Neutrophil (primary cell): ENCODE measurements around the gene CHMP4B.

Experiments used
- H3K27ac ChIP-seq: fragments of 200-600 bp; sonication (generic); 2 replicates; pipeline ENCODE4 v1.5.1; 2016; ENCODE audit warnings: mild to moderate bottlenecking, moderate library complexity
- H3K27me3 ChIP-seq: fragments of 200-600 bp; sonication (generic); 2 replicates; pipeline ENCODE4 v1.6.0; 2016; ENCODE audit warnings: mild to moderate bottlenecking
- H3K36me3 ChIP-seq: fragments of 200-600 bp; sonication (generic); 2 replicates; pipeline ENCODE4 v1.5.1; 2017
- H3K4me1 ChIP-seq, 2 experiments: fragments of 200-600 bp in 1 of 2; sonication (generic) in 1 of 2; 1 replicate in 1 of 2; 2 replicates in 1 of 2; pipeline versions ENCODE4 v1.5.1 to v1.6.1; 2013 to 2016; ENCODE audit warnings: low read depth in 1 of 2, low read length in 1 of 2, mild to moderate bottlenecking in 1 of 2, moderate library complexity in 1 of 2; ENCODE audit not compliant: control insufficient read depth in 1 of 2, insufficient read depth in 1 of 2
- H3K4me3 ChIP-seq, 2 experiments: fragments of 200-600 bp in 1 of 2; sonication (generic) in 1 of 2; 1 replicate in 1 of 2; 2 replicates in 1 of 2; pipeline ENCODE4 v1.5.1; 2013 to 2016; ENCODE audit warnings: low read depth in 1 of 2, low read length in 1 of 2, mild to moderate bottlenecking in 1 of 2, moderate library complexity in 1 of 2
- H3K9me3 ChIP-seq: fragments of 200-600 bp; sonication (generic); 2 replicates; pipeline ENCODE4 v1.5.1; 2016
- CTCF ChIP-seq: fragments of 200-600 bp; sonication (generic); IDR thresholded peaks from 2 replicates; pipeline ENCODE4 v1.5.1; 2016; ENCODE audit warnings: antibody characterized with exemption

Gene CHMP4B

GRCh38 chr20:33839591-33839990, 28.4 kb downstream of the CHMP4B start:
- Histone ChIP-seq H3K4me1 (peaks cover 70 to 78% of the 10 kb centered on the region in 2 experiments), H3K9me3 (no peaks in the 10 kb centered on the region), H3K27me3 (no peaks in the 10 kb centered on the region), H3K4me3 (no peak overlapping the region), H3K36me3 (peaks cover 9% of the 10 kb centered on the region), H3K27ac (no peak overlapping the region)
- no peak for TF ChIP-seq CTCF

- Histone ChIP-seq H3K4me3 (no peak overlapping the region), H3K36me3 (peaks cover 5% of the 10 kb centered on the region), H3K27me3 (no peaks in the 10 kb centered on the region), H3K9me3 (no peaks in the 10 kb centered on the region), H3K27ac (peak overlapping the region; percentile 30), H3K4me1 (peaks cover 70 to 78% of the 10 kb centered on the region in 2 experiments)
- TF ChIP-seq CTCF = no peak
Measured at GRCh38 chr20:33840160-33840559, 29.0 kb downstream of the CHMP4B start.

GRCh38 chr20:33840759-33841435, 29.7 kb downstream of the CHMP4B start:
- no peak overlapping the region for H3K4me3 ChIP-seq
- peaks cover 5% of the 10 kb centered on the region for H3K36me3 ChIP-seq
- no peak for TF ChIP-seq CTCF
- H3K27me3 ChIP-seq = no peaks in the 10 kb centered on the region
- H3K9me3 ChIP-seq = no peaks in the 10 kb centered on the region
- H3K4me1 ChIP-seq = peaks cover 75 to 82% of the 10 kb centered on the region in 2 experiments
- peak overlapping the region; percentile 73 for H3K27ac ChIP-seq

GRCh38 chr20:33841436-33841799, 30.3 kb downstream of the CHMP4B start:
- Histone ChIP-seq H3K4me3 (no peak overlapping the region), H3K27ac (peak overlapping the region; percentile 73), H3K27me3 (no peaks in the 10 kb centered on the region), H3K9me3 (no peaks in the 10 kb centered on the region), H3K4me1 (peaks cover 80 to 82% of the 10 kb centered on the region in 2 experiments), H3K36me3 (peaks cover 5% of the 10 kb centered on the region)
- no peak for TF ChIP-seq CTCF

- H3K27me3 ChIP-seq = no peaks in the 10 kb centered on the region
- no peak for TF ChIP-seq CTCF
- H3K9me3 ChIP-seq = no peaks in the 10 kb centered on the region
- peaks cover 82 to 83% of the 10 kb centered on the region in 2 experiments for H3K4me1 ChIP-seq
- no peak overlapping the region for H3K4me3 ChIP-seq
- H3K27ac ChIP-seq = peak overlapping the region; percentile 73
- H3K36me3 ChIP-seq = peaks cover 5% of the 10 kb centered on the region
Measured at GRCh38 chr20:33842346-33842745, 31.2 kb downstream of the CHMP4B start.
